Measurements from ENCODE around the gene USP48. TPM values are rescaled to one million over a fixed set of nuclear protein-coding genes. Genes with fewer than 3 reads are reported as not detected.

USP48 gene
- total and polyA plus RNA-seq, 2 of the 13 experiments (the other 11 are each of a cell fraction or from before 2014, with no cell fraction given): 30.4 to 30.7 TPM

GRCh38 chr1:21782349-21782867 is 541 bp downstream of the USP48 start (continued):
- TF ChIP-seq CTCF (CRISPR knock-in tag; IDR thresholded peaks at IDR 0.05) (peak; percentile 60), E2F1 (CRISPR knock-in tag; IDR thresholded peaks at IDR 0.05) (no peak), PREB (CRISPR knock-in tag; IDR thresholded peaks at IDR 0.05) (no peak), ZNF143 (CRISPR knock-in tag; IDR thresholded peaks at IDR 0.05) (no peak), ZNF547 (CRISPR knock-in tag; IDR thresholded peaks at IDR 0.05) (no peak), AGO2 (optimal IDR thresholded peaks at IDR 0.05; ENCODE audit: low read depth, low read length) (no peak), SMAD1 (CRISPR knock-in tag; IDR thresholded peaks at IDR 0.05; ENCODE audit: borderline replicate concordance, low read depth) (0 out of 2 replicates have a peak, but pooled peaks have one; percentile 7), ZNF512 (CRISPR knock-in tag; IDR thresholded peaks at IDR 0.05) (no peak), CAMTA2 (CRISPR knock-in tag; IDR thresholded peaks at IDR 0.05; ENCODE audit: borderline replicate concordance) (no peak), ZBTB7B (CRISPR knock-in tag; IDR thresholded peaks at IDR 0.05) (no peak), ZNF766 (CRISPR knock-in tag; IDR thresholded peaks at IDR 0.05; ENCODE audit: borderline replicate concordance) (no peak), KDM2A (CRISPR knock-in tag; IDR thresholded peaks at IDR 0.05; ENCODE audit: borderline replicate concordance, low read depth) (no peak), MTF2 (CRISPR knock-in tag; IDR thresholded peaks at IDR 0.05; ENCODE audit: borderline replicate concordance) (no peak), ETV5 (CRISPR knock-in tag; IDR thresholded peaks at IDR 0.05; ENCODE audit: borderline replicate concordance) (no peak), ELF4 (CRISPR knock-in tag; IDR thresholded peaks at IDR 0.05; ENCODE audit: borderline replicate concordance) (0 out of 2 replicates have a peak, but pooled peaks have one; percentile 5), NFAT5 (CRISPR knock-in tag; IDR thresholded peaks at IDR 0.05) (no peak; the same call in 1 of the 2 replicates), BHLHE40 (IDR thresholded peaks at IDR 0.05; ENCODE audit: low read length) (no peak), GABPB1 (CRISPR knock-in tag; IDR thresholded peaks at IDR 0.05) (no peak), MTA1 (CRISPR knock-in tag; IDR thresholded peaks at IDR 0.05; ENCODE audit: borderline replicate concordance) (no peak)
